Eye (tissue), 1 donor: ENCODE results near the gene EID3.
"Not testable (repeated sequence)": the region's sequence is repeated elsewhere in the genome, so short reads cannot be mapped to it uniquely, and the experiment has no call there.

Experiments used
- DNase-seq: peaks from one replicate; pipeline ENCODE4 v3.0.0-alpha.2; 2015

EID3 gene

GRCh38 chr12:104313568-104314241, 10.2 kb downstream of the EID3 start:
- DNase-seq, result no peak

GRCh38 chr12:104314242-104314614, 10.7 kb downstream of the EID3 start:
- no peak for DNase-seq

- DNase-seq, result no peak
Measured at GRCh38 chr12:104315326-104316224, 12.0 kb downstream of the EID3 start.

- no peak for DNase-seq
Measured at GRCh38 chr12:104316936-104317335, 13.4 kb downstream of the EID3 start.

- DNase-seq, result no peak
Measured at GRCh38 chr12:104317538-104318210, 14.1 kb downstream of the EID3 start.

GRCh38 chr12:104319028-104319427, 15.5 kb downstream of the EID3 start:
- no peak for DNase-seq

GRCh38 chr12:104319918-104320626, 16.5 kb downstream of the EID3 start:
- DNase-seq, result no peak

- DNase-seq, result no peak
Measured at GRCh38 chr12:104320627-104321024, 17.1 kb downstream of the EID3 start.

- no peak for DNase-seq
Measured at GRCh38 chr12:104321949-104322348, 18.4 kb downstream of the EID3 start.

GRCh38 chr12:104322533-104322932, 19.0 kb downstream of the EID3 start:
- not testable (repeated sequence) for DNase-seq

- DNase-seq, result no peak
Measured at GRCh38 chr12:104323899-104324298, 20.4 kb downstream of the EID3 start.

GRCh38 chr12:104328278-104328677, 24.7 kb downstream of the EID3 start:
- DNase-seq, result not testable (repeated sequence)

- DNase-seq, result no peak
Measured at GRCh38 chr12:104328790-104329189, 25.3 kb downstream of the EID3 start.

- DNase-seq, result no peak
Measured at GRCh38 chr12:104329707-104330532, 26.4 kb downstream of the EID3 start.

GRCh38 chr12:104331376-104331775, 27.8 kb downstream of the EID3 start:
- DNase-seq, result no peak

- not testable (repeated sequence) for DNase-seq
Measured at GRCh38 chr12:104332273-104332672, 28.7 kb downstream of the EID3 start.

- no peak for DNase-seq
Measured at GRCh38 chr12:104333692-104334255, 30.2 kb downstream of the EID3 start.

- no peak for DNase-seq
Measured at GRCh38 chr12:104334581-104334980, 31.0 kb downstream of the EID3 start.

GRCh38 chr12:104336115-104336514, 32.6 kb downstream of the EID3 start:
- no peak for DNase-seq

- DNase-seq, result no peak
Measured at GRCh38 chr12:104337030-104337558, 33.6 kb downstream of the EID3 start.

- DNase-seq, result peak; percentile 31
Measured at GRCh38 chr12:104339663-104340062, 36.1 kb downstream of the EID3 start.
